ENCODE results near the gene CYSTM1.

Gene CYSTM1

DNA sequence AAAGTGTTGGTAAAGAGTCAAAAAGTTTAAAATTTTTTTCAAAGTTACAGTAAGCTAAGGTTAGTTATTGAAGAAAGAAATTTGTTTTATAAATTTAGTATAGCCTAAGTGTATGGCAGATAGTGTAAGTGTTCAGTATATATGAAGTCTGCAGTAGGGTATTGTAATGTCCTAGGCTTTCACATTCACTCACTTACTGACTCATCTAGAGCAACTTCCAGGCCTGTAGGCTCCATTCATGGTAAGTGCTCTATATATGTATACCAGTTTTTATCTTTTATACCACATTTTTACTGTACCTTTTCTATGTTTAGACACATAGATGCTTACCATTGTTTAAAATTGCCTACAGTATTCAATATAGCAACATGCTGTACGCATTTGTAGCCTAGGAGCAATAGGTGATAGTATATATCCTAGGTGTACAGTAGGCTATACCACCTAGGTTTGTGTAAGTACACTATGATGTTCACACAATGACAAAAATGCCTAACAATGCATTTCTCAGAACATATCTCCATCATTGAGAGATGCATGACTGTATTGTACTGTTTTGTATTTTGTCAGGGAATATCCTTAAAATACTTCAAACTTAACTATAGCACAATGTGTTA, 38.5 kb downstream of the CYSTM1 start:
- DNase-seq (ENCODE audit: low read depth): no peak
- no peak overlapping the region for H3K4me3 ChIP-seq (ENCODE audit: control insufficient read depth, low read depth, low read length)
- no peak for TF ChIP-seq CTCF (IDR thresholded peaks at IDR 0.05; ENCODE audit: control insufficient read depth, insufficient read depth, low read depth, low read length, missing control alignments)

- peak; percentile 76 for DNase-seq (ENCODE audit: low read depth)
- no peak for TF ChIP-seq CTCF (IDR thresholded peaks at IDR 0.05; ENCODE audit: control insufficient read depth, insufficient read depth, low read depth, low read length, missing control alignments)
- H3K4me3 ChIP-seq (ENCODE audit: control insufficient read depth, low read depth, low read length): no peak overlapping the region
These were observed 39.8 kb downstream of the CYSTM1 start for GRCh38 chr5:140214831-140215230.

GRCh38 chr5:140215276-140215675, 40.3 kb downstream of the CYSTM1 start:
- DNase-seq (ENCODE audit: low read depth): no peak
- H3K4me3 ChIP-seq (ENCODE audit: control insufficient read depth, low read depth, low read length): no peak overlapping the region
- TF ChIP-seq CTCF (IDR thresholded peaks at IDR 0.05; ENCODE audit: control insufficient read depth, insufficient read depth, low read depth, low read length, missing control alignments): no peak

DNA sequence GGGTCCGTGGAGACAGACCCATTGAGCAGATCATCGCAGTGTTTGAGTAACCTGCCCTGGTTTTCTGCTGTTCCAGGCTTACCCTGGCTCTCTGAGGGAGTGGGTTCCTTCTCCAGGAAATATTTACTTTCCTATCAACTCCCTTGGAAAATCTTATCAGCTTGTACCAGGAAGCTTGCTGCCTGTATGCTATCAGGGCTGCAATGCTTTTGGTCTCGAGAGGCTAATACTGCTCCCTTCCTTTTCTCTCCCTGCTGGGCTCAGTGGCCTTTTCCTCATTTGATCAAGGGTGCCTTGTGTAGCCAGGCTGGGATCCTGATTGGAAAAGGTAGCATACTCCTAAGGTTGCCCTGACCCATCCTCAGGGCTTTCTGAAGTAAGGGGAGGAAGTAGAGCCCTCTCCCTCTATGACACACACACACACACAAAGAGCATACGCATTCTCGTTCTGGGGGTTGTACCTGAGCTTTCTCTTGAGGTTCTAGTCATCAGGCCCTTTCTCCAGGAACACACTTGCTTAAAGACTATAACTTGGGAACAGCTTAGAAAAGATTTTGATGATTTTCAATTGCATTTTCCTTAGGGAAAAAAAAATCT, 41.6 kb downstream of the CYSTM1 start:
- no peak for TF ChIP-seq CTCF (IDR thresholded peaks at IDR 0.05; ENCODE audit: control insufficient read depth, insufficient read depth, low read depth, low read length, missing control alignments)
- H3K4me3 ChIP-seq (ENCODE audit: control insufficient read depth, low read depth, low read length): no peak overlapping the region
- no peak for DNase-seq (ENCODE audit: low read depth)

- DNase-seq (ENCODE audit: low read depth): no peak
- no peak overlapping the region for H3K4me3 ChIP-seq (ENCODE audit: control insufficient read depth, low read depth, low read length)
- TF ChIP-seq CTCF (IDR thresholded peaks at IDR 0.05; ENCODE audit: control insufficient read depth, insufficient read depth, low read depth, low read length, missing control alignments): no peak
These were observed 42.5 kb downstream of the CYSTM1 start for GRCh38 chr5:140217299-140218026.

GRCh38 chr5:140219068-140219991, 44.3 kb downstream of the CYSTM1 start:
- TF ChIP-seq CTCF (IDR thresholded peaks at IDR 0.05; ENCODE audit: control insufficient read depth, insufficient read depth, low read depth, low read length, missing control alignments): no peak
- no peak overlapping the region for H3K4me3 ChIP-seq (ENCODE audit: control insufficient read depth, low read depth, low read length)
- DNase-seq (ENCODE audit: low read depth): no peak
